GM10847 (cell line): ENCODE results near the gene SDHB.

Experiments used
- POLR2A ChIP-seq: IDR thresholded peaks from 2 replicates; pipeline ENCODE4 v1.6.1; 2011; ENCODE audit not compliant: insufficient read length; ENCODE audit errors: extremely low read depth

Gene SDHB

GRCh38 chr1:16977377-16977776 lies 76.5 kb downstream of the SDHB start:
- no peak for TF ChIP-seq POLR2A

- no peak for TF ChIP-seq POLR2A
Observed at GRCh38 chr1:16976966-16977365, 76.9 kb downstream of the SDHB start.

GRCh38 chr1:16975838-16976237 lies 78.0 kb downstream of the SDHB start:
- TF ChIP-seq POLR2A = no peak

GRCh38 chr1:16975211-16975610 lies 78.6 kb downstream of the SDHB start:
- no peak for TF ChIP-seq POLR2A

- no peak for TF ChIP-seq POLR2A
Observed at GRCh38 chr1:16973215-16973614, 80.6 kb downstream of the SDHB start.

- TF ChIP-seq POLR2A = no peak
Observed at GRCh38 chr1:16972189-16972895, 81.5 kb downstream of the SDHB start.

GRCh38 chr1:16971341-16972188 lies 82.3 kb downstream of the SDHB start:
- no peak for TF ChIP-seq POLR2A

- TF ChIP-seq POLR2A = no peak
Observed at GRCh38 chr1:16970132-16970910, 83.5 kb downstream of the SDHB start.

GRCh38 chr1:16969651-16970050 lies 84.2 kb downstream of the SDHB start:
- TF ChIP-seq POLR2A = no peak

- no peak for TF ChIP-seq POLR2A
Observed at GRCh38 chr1:16969057-16969611, 84.7 kb downstream of the SDHB start.
